Left hindlimb (tissue), 1 donor: ENCODE measurements around the gene PKHD1.

Source experiments
- DNase-seq: peaks from one replicate; pipeline ENCODE4 v3.0.0-alpha.2; 2018

The PKHD1 gene

DNA sequence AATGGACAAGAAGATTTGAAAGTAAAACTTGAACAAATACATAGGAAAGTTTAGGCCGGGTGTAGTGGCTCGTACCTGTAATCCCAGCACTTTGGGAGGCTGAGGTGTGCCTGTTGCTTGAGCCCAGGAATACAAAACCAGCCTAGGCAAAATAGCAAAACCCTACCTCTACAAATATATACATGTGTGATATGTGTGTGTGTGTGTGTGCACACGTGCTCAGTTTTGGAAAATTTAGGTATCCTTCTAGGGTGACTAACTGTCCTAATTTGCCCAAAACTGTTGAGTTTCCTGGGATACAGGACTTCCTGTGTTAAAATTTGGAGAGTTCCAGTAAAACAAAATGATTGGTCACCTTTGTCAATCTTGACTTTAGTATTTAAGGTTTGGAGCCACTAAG lies 503.2 kb downstream of the PKHD1 start:
- DNase-seq: no peak

DNA sequence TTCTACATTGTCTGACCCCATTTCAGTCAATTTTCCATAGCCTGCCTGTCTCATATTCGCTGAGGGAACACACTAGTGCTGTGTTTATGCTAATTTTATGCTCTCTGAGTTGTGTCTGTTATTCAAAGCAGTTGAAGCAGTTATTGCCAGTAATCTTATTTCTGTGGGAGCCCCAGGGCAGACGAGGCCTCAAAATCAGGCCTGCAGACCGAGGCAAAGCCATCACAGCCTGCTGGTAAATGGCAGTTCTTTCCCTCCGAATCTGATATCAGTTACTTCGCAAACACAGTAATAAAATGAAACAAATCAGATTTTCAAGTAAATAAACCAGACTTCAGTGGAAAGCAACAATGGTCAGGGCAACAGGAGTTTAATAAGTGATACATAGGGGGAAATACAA lies 508.4 kb downstream of the PKHD1 start:
- DNase-seq: no peak

DNA sequence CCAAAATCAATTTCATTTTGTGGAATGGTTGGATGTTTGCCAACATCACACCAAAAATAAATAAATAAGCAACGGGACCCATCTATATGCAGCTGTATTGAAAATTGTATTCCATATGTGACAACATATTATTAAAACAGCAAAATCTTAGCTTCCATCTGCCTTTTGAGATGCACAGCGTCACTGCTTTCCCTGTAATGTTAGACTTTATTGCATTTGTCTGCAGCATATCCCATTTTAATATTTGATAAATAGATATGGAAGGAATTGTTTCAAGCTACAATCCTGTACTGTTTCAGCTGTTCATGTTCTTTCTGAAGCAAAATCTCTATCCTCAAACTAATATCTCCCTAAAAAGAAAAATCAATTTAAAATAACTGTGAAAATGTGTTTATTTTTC lies 509.1 kb downstream of the PKHD1 start:
- DNase-seq: no peak

DNA sequence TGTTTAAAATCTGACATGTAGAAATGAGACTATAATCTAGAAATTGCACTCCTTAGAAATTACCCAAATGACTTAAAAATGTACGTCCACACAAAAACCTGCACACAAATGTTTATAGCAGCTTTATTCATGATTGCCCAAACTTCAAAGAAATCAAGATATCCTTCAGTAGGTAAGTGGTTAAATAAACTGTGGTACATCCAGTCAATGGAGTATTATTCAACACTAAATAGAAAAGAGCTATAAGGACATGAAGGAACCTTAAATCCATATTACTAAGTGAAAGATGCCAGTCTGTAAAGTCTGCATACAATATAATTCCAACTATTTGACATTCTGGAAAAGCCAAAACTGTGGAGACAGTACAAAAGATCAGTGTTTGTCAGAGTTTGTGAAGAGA lies 513.4 kb downstream of the PKHD1 start:
- DNase-seq: no peak

DNA sequence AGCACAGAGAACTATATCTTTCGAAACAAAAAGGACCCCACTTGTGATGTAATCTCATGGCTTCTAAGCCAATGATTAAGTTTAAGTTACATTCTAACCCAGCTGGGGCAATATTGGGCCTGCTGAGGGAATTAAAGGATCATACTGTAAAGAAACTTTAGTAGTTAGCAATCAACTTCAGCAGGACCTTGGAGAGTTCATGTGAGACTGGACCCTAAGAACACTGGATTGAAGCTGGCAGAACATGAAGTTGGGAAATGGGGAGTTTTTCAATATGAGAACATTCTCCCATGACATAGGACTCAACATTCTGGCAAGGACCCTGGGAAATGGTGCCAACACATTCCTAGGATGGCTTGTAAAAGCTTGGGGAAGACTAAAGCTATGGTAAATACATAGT lies 516.2 kb downstream of the PKHD1 start:
- DNase-seq: no peak

DNA sequence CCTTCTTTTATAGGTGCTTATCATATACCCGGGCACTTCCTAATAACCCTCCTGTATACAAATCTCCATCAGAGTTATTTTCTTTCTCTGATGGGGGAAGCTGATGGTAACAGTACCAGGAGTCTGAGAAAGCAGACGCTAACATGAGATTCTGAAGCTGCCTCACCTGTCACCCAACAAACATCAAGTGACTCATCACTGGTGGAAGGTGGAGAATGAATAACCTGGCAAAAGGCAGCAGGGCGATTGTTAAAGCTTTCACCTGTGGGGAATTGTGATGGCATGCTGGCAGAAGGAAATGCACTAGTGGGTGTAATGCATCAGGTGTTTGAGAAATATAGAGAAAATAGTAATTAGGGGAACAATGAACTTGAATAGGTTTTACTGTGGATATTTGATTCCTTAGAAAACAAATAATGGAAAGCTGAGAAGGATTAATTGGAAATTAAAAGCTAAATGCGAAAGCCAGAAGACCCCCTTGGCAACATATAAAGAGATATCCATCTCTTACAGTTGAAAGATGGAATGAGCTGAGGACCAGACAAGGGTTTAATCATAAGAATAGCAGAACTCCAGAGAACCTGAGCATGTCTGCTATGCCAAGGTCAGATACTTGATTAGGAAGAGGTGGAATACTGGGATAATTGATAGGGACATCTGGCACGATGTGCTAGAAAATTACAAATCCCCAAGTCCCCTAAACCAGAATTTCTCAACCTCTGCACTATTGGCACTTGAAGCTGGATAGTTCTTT lies 517.1 kb downstream of the PKHD1 start:
- DNase-seq: no peak

DNA sequence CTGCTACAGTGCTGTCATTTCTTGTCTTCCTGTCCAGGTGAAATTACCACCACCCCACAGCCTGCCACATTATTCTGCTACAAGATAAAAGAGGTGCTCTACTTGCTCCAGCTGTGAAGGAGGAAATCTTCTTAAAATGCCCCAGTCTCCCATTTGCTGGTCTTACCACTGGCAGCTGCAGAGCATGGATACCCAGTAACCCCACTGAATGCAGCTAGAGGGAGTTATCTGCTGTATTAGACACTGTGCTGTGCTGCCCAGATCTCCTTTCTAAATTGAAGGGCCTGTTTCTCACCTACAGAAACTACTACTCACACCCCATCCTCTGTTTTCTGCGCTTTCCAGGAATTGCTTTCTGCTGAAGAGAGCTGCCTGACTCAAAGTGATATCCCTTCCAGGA lies 517.8 kb downstream of the PKHD1 start:
- no peak for DNase-seq

DNA sequence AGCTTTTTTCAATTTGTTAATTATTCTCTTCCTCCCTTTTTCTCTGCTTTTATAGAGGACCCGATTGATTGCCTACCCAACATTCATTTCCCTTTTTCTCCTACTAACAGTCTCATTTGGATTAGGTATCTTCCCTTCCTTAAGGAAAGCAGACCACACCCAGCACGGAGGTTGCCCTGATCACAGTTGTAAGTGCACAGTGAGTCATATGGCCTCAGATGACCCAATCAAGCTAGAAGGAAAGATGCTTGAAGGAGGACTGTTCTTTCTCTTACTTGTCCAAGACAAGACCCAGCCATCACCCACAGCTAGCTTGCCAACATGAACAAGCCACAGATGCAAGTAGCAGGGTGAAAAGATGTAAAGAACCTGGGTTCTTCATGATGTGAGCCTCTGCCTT lies 518.6 kb downstream of the PKHD1 start:
- no peak for DNase-seq

DNA sequence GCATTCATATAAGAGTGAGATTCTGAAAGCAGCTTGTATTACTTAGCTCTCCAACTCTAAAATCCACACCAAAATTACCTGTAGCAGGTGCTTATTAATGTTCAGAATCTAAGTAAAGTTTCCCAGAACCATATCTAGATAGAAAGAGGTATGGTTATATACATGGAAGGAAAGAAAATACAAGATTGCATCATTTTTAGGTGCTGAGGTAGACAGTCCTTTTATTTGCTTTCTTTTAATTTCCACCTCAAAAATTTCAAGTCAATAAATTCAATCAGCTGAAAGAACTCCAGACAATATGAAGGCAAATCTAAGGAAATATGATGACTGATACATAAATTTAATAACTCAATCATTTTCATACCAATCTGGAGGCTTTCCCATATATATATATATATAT lies 521.9 kb downstream of the PKHD1 start:
- no peak for DNase-seq
